KMS-11 (cell line): Measurements from ENCODE around the gene SIK2.

Experiments used
- H2AFZ ChIP-seq: fragments of 200-600 bp; sonication (generic); 2 replicates; pipeline ENCODE4 v1.6.1; 2016; ENCODE audit warnings: antibody characterized with exemption, mixed run types, low read depth
- H3K27ac ChIP-seq: fragments of 200-600 bp; sonication (generic); 2 replicates; pipeline ENCODE4 v1.6.1; 2016; ENCODE audit warnings: mild to moderate bottlenecking, mixed run types
- H3K27me3 ChIP-seq: fragments of 200-600 bp; sonication (generic); 2 replicates; pipeline ENCODE4 v1.6.1; 2017; ENCODE audit warnings: mild to moderate bottlenecking, low read depth, mixed run types, moderate library complexity; ENCODE audit not compliant: insufficient read depth
- H3K36me3 ChIP-seq: fragments of 200-600 bp; sonication (generic); 2 replicates; pipeline ENCODE4 v1.6.1; 2017; ENCODE audit warnings: mild to moderate bottlenecking, mixed run types; ENCODE audit not compliant: insufficient read depth
- H3K4me1 ChIP-seq: fragments of 200-600 bp; sonication (generic); 2 replicates; pipeline ENCODE4 v1.6.1; 2016; ENCODE audit warnings: mild to moderate bottlenecking, low read depth, mixed run types; ENCODE audit not compliant: poor library complexity, severe bottlenecking
- H3K4me2 ChIP-seq: fragments of 200-600 bp; sonication (generic); 2 replicates; pipeline ENCODE4 v1.7.0; 2016; ENCODE audit warnings: mild to moderate bottlenecking, mixed run types
- H3K4me3 ChIP-seq: fragments of 200-600 bp; sonication (generic); IDR thresholded peaks from 2 replicates; pipeline ENCODE4 v1.6.1; 2017; ENCODE audit warnings: low read depth, low read length, mixed read lengths; ENCODE audit not compliant: insufficient read depth
- H3K79me2 ChIP-seq: fragments of 200-600 bp; sonication (generic); 2 replicates; pipeline ENCODE4 v1.6.1; 2016; ENCODE audit warnings: low read depth, mixed run types; ENCODE audit not compliant: insufficient read depth
- H3K9ac ChIP-seq: fragments of 200-600 bp; sonication (generic); 2 replicates; pipeline ENCODE4 v1.6.1; 2016; ENCODE audit warnings: mild to moderate bottlenecking, mixed run types
- H4K20me1 ChIP-seq: fragments of 200-600 bp; sonication (generic); 2 replicates; pipeline ENCODE4 v1.6.1; 2016; ENCODE audit warnings: mild to moderate bottlenecking, mixed run types; ENCODE audit not compliant: insufficient read depth
- TF ChIP-seq, protein P1 (sequence below): fragments of 200-600 bp; sonication (generic); conservative IDR thresholded peaks from 2 replicates; pipeline ENCODE4 v1.6.1; 2017; ENCODE audit warnings: low read depth, mild to moderate bottlenecking, antibody characterized with exemption, low read length, moderate library complexity, mixed read lengths

The SIK2 gene

DNA sequence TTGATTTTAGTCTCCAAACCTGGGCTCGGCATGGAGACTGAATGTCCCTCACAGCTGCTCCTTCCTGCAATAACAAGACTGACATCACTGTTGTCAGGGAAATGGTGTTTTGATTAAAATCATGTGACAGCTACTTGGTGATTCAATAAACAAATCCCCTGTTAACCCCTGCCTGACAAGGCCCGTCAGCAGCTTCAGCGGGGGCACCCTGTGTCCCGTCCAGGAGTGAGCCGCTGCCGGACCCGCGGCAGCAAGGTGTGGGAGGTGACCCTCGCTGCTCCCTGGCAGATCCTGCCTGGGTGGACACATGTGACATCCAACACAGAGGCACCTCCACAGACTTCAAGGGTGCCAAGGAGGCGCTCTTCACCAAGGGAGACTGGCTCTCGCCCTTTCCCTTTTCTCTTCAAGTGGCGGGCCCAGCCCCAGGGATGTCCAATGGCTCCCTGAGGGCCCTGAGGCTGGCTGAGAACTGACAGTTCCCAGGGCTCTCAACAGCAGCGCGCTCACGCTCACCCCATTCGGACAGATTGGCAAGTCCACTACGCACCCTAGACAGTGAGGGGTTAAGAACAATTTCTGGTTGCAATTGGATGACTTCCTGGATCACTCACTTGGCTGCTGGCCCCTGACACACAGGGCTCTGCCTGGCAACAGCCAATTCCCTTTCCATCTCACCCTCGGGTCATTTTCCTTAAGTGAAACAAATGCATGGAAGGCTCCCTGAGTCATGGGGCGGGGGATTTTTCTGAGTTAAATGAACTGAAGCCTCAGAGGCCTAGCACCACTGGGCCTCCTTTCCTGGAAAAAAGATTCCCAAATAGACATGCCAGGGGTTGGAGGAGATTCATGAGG lies 133.2 kb downstream of the SIK2 start:
- Histone ChIP-seq H4K20me1 (no peaks in the 10 kb centered on the region), H3K4me1 (peaks cover 8% of the 10 kb centered on the region), H3K4me3 (no peak overlapping the region), H3K27ac (no peak overlapping the region), H3K36me3 (no peaks in the 10 kb centered on the region), H2AFZ (no peak overlapping the region), H3K9ac (no peak overlapping the region), H3K27me3 (no peaks in the 10 kb centered on the region), H3K4me2 (no peak overlapping the region), H3K79me2 (no peaks in the 10 kb centered on the region)
- TF ChIP-seq, protein P1, sequence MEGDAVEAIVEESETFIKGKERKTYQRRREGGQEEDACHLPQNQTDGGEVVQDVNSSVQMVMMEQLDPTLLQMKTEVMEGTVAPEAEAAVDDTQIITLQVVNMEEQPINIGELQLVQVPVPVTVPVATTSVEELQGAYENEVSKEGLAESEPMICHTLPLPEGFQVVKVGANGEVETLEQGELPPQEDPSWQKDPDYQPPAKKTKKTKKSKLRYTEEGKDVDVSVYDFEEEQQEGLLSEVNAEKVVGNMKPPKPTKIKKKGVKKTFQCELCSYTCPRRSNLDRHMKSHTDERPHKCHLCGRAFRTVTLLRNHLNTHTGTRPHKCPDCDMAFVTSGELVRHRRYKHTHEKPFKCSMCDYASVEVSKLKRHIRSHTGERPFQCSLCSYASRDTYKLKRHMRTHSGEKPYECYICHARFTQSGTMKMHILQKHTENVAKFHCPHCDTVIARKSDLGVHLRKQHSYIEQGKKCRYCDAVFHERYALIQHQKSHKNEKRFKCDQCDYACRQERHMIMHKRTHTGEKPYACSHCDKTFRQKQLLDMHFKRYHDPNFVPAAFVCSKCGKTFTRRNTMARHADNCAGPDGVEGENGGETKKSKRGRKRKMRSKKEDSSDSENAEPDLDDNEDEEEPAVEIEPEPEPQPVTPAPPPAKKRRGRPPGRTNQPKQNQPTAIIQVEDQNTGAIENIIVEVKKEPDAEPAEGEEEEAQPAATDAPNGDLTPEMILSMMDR: no peak

- no peak overlapping the region for H3K27ac ChIP-seq
- H3K79me2 ChIP-seq: no peaks in the 10 kb centered on the region
- H3K36me3 ChIP-seq: no peaks in the 10 kb centered on the region
- no peak overlapping the region for H3K4me3 ChIP-seq
- H3K9ac ChIP-seq: no peak overlapping the region
- H3K27me3 ChIP-seq: no peaks in the 10 kb centered on the region
- H3K4me1 ChIP-seq: peaks cover 14% of the 10 kb centered on the region
- no peak overlapping the region for H3K4me2 ChIP-seq
- H2AFZ ChIP-seq: no peak overlapping the region
- H4K20me1 ChIP-seq: no peaks in the 10 kb centered on the region
- TF ChIP-seq, protein P1: no peak
Observed at GRCh38 chr11:111736181-111736590, 133.9 kb downstream of the SIK2 start.

- Histone ChIP-seq H3K4me1 (peaks cover 15% of the 10 kb centered on the region), H3K4me3 (no peak overlapping the region), H3K79me2 (no peaks in the 10 kb centered on the region), H3K27ac (no peak overlapping the region), H3K36me3 (peaks cover 4% of the 10 kb centered on the region; the same call in 1 of the 2 replicates), H2AFZ (no peak overlapping the region), H3K9ac (no peak overlapping the region), H4K20me1 (no peaks in the 10 kb centered on the region), H3K27me3 (no peaks in the 10 kb centered on the region), H3K4me2 (no peak overlapping the region)
- TF ChIP-seq, protein P1: no peak
Observed at GRCh38 chr11:111736621-111737443, 134.6 kb downstream of the SIK2 start.

- no peak overlapping the region for H2AFZ ChIP-seq
- peaks cover 15% of the 10 kb centered on the region for H3K4me1 ChIP-seq
- no peaks in the 10 kb centered on the region for H3K27me3 ChIP-seq
- no peak overlapping the region for H3K4me2 ChIP-seq
- no peaks in the 10 kb centered on the region for H3K79me2 ChIP-seq
- H3K27ac ChIP-seq: no peak overlapping the region
- no peak overlapping the region for H3K9ac ChIP-seq
- no peak overlapping the region for H3K4me3 ChIP-seq
- peaks cover 5% of the 10 kb centered on the region; the same call in 1 of the 2 replicates for H3K36me3 ChIP-seq
- TF ChIP-seq, protein P1: no peak
- no peaks in the 10 kb centered on the region for H4K20me1 ChIP-seq
Observed at GRCh38 chr11:111737444-111738210, 135.4 kb downstream of the SIK2 start.
